Esophagus squamous epithelium (tissue), 4 donors: ENCODE results near the gene WWOX.

ENCODE experiments used
- CTCF ChIP-seq, 6 experiments: fragments of 450-650 bp in 4 of 6; fragments of 200-600 bp in 2 of 6; sonication (generic) in 2 of 6; IDR thresholded peaks; one replicate each; pipeline ENCODE4 v1.5.1; 2016 to 2019; ENCODE audit warnings: antibody characterized with exemption in 6 of 6, mild to moderate bottlenecking in 4 of 6, moderate library complexity in 4 of 6
- POLR2A ChIP-seq, 4 donors: fragments of 450-650 bp; IDR thresholded peaks; one replicate each; pipeline ENCODE4 v1.6.1; 2017; ENCODE audit warnings: antibody characterized with exemption in 4 of 4, mild to moderate bottlenecking in 4 of 4, moderate library complexity in 3 of 4

GRCh38 chr16:79150151-79150550 lies 1050.7 kb downstream of the WWOX start:
- TF ChIP-seq CTCF (IDR thresholded peaks at IDR 0.05) (no peak), POLR2A (IDR thresholded peaks at IDR 0.05) (no peak)
